PC-3 (cell line): ENCODE measurements around the gene MSMB.

Experiments
- EZH2 ChIP-seq: fragments of 300-600 bp; sonication (generic); IDR thresholded peaks from one replicate; pipeline ENCODE4 v1.6.1; 2017; ENCODE audit warnings: antibody characterized with exemption, mild to moderate bottlenecking, low read length; ENCODE audit not compliant: unreplicated experiment
- EZH2phosphoT487 ChIP-seq: fragments of 300-600 bp; sonication (generic); IDR thresholded peaks from 2 replicates; pipeline ENCODE4 v1.6.1; 2018; ENCODE audit warnings: mild to moderate bottlenecking, antibody characterized with exemption, low read length, borderline replicate concordance
- TF ChIP-seq, protein P1 (sequence below): fragments of 300-600 bp; sonication (generic); conservative IDR thresholded peaks from 2 replicates; pipeline ENCODE4 v1.5.1; 2017; ENCODE audit warnings: antibody characterized with exemption, low read depth, mild to moderate bottlenecking, low read length

DNA sequence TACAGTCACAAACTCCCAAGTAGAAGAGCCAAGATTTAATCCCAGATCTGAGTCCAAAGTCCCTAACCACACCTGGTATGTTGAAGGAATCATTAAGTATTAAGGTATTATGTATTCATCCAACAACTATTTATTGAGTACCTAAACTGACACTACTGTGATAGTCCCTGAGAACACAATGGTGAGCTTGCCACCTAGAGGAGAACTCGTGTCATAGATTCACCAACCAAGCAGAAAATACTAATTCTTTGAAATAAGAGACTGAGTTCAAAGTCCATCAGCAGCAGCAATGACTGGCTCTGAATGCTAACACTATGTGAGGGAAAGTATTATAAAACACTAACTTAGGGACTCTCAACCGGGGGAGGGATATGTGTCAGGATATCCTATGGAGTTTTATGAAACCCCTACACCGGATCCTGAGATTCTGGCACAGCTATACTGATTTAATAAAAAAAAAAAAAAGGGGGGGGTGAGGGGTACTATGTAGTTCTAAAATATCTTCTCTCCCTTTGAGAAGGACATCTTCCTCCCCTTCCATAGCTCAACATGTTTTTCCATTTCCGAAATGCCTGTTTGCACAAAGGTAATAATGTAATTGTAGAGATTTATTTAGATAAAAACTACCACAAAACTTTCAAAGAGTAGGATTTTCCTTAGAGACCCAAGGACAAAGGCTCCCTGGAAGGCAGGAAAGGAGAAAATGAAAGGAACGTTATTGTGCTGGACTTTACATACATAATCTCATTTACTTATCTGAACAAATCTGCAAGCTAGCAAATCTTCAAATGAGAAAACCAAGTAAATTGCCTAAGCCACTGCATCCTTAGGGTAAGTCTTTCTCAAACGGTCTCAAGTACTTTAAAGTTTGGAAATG, 17.2 kb downstream of the MSMB start:
- TF ChIP-seq EZH2phosphoT487: no peak
- TF ChIP-seq, protein P1, sequence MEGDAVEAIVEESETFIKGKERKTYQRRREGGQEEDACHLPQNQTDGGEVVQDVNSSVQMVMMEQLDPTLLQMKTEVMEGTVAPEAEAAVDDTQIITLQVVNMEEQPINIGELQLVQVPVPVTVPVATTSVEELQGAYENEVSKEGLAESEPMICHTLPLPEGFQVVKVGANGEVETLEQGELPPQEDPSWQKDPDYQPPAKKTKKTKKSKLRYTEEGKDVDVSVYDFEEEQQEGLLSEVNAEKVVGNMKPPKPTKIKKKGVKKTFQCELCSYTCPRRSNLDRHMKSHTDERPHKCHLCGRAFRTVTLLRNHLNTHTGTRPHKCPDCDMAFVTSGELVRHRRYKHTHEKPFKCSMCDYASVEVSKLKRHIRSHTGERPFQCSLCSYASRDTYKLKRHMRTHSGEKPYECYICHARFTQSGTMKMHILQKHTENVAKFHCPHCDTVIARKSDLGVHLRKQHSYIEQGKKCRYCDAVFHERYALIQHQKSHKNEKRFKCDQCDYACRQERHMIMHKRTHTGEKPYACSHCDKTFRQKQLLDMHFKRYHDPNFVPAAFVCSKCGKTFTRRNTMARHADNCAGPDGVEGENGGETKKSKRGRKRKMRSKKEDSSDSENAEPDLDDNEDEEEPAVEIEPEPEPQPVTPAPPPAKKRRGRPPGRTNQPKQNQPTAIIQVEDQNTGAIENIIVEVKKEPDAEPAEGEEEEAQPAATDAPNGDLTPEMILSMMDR: peak; percentile 71
- no peak for TF ChIP-seq EZH2
